ENCODE data around the gene GALNT17.

DNA sequence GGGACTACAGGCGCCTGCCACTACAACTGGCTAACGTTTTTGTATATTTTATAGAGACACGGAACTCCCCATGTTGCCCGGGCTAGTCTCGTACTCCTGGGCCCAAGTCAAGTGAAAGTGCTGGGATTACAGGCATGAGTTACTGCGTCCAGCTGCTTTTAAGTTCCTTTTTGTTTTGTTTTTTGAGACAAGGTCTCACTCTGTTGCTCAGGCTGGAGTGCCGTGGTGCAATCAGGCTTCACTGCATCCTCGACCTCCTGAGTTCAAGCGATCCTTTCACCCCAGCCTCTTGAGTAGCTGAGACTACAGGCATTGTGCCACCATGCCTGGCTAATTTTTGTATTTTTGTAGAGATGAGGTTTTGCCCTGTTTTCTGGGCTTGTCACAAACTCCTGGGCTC is 155.0 kb downstream of the GALNT17 start:
- TF ChIP-seq, protein P1, sequence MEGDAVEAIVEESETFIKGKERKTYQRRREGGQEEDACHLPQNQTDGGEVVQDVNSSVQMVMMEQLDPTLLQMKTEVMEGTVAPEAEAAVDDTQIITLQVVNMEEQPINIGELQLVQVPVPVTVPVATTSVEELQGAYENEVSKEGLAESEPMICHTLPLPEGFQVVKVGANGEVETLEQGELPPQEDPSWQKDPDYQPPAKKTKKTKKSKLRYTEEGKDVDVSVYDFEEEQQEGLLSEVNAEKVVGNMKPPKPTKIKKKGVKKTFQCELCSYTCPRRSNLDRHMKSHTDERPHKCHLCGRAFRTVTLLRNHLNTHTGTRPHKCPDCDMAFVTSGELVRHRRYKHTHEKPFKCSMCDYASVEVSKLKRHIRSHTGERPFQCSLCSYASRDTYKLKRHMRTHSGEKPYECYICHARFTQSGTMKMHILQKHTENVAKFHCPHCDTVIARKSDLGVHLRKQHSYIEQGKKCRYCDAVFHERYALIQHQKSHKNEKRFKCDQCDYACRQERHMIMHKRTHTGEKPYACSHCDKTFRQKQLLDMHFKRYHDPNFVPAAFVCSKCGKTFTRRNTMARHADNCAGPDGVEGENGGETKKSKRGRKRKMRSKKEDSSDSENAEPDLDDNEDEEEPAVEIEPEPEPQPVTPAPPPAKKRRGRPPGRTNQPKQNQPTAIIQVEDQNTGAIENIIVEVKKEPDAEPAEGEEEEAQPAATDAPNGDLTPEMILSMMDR (IDR thresholded peaks at IDR 0.05): no peak
- no peak for TF ChIP-seq POLR2A (IDR thresholded peaks at IDR 0.05)
